Esophagus squamous epithelium (tissue), 4 donors: Measurements from ENCODE around the gene ATP2B2.

ENCODE experiments used
- CTCF ChIP-seq, 6 experiments: fragments of 450-650 bp in 4 of 6; fragments of 200-600 bp in 2 of 6; sonication (generic) in 2 of 6; IDR thresholded peaks; one replicate each; pipeline ENCODE4 v1.5.1; 2016 to 2019; ENCODE audit warnings: antibody characterized with exemption in 6 of 6, mild to moderate bottlenecking in 4 of 6, moderate library complexity in 4 of 6
- POLR2A ChIP-seq, 4 donors: fragments of 450-650 bp; IDR thresholded peaks; one replicate each; pipeline ENCODE4 v1.6.1; 2017; ENCODE audit warnings: antibody characterized with exemption in 4 of 4, mild to moderate bottlenecking in 4 of 4, moderate library complexity in 3 of 4

- TF ChIP-seq CTCF (IDR thresholded peaks at IDR 0.05): no peak
- no peak for TF ChIP-seq POLR2A (IDR thresholded peaks at IDR 0.05)
Measured at GRCh38 chr3:10445561-10446175, 59.7 kb downstream of the ATP2B2 start.
